NCI-H82 treated with DMSO at 0.1 percent for 48 hours (cell line): ENCODE data around the gene ZDHHC13.

Source experiments
- DNase-seq: peaks from one replicate; lab custom pipeline; 2025; ENCODE audit not compliant: unreplicated experiment; lab: John Stamatoyannopoulos, UW

The ZDHHC13 gene

GRCh38 chr11:19200410-19201201, 83.6 kb downstream of the ZDHHC13 start:
- no peak for DNase-seq

- no peak for DNase-seq
These were observed 85.0 kb downstream of the ZDHHC13 start, which contains the start of gene CSRP3 for GRCh38 chr11:19201737-19202605. Gene CSRP3, minus strand, starts transcription at chr11:19201983. Its CDS starts 9,535 bp downstream, at chr11:19192448.

GRCh38 chr11:19204836-19205235, 87.9 kb downstream of the ZDHHC13 start:
- no peak for DNase-seq

- no peak for DNase-seq
These were observed 91.2 kb downstream of the ZDHHC13 start for GRCh38 chr11:19208181-19208580.

- no peak for DNase-seq
These were observed 92.1 kb downstream of the ZDHHC13 start for GRCh38 chr11:19208959-19209546.

- no peak for DNase-seq
These were observed 92.8 kb downstream of the ZDHHC13 start for GRCh38 chr11:19209617-19210370.

- DNase-seq = no peak
These were observed 99.1 kb downstream of the ZDHHC13 start for GRCh38 chr11:19216021-19216420.

- DNase-seq = no peak
These were observed 99.9 kb downstream of the ZDHHC13 start for GRCh38 chr11:19216709-19217374.

GRCh38 chr11:19218216-19218615, 101.2 kb downstream of the ZDHHC13 start:
- no peak for DNase-seq

GRCh38 chr11:19218786-19219460, 102.0 kb downstream of the ZDHHC13 start:
- DNase-seq = no peak

- no peak for DNase-seq
These were observed 104.1 kb downstream of the ZDHHC13 start for GRCh38 chr11:19220903-19221724.

GRCh38 chr11:19225123-19225522, 108.2 kb downstream of the ZDHHC13 start:
- DNase-seq = no peak

GRCh38 chr11:19225581-19225980, 108.6 kb downstream of the ZDHHC13 start:
- no peak for DNase-seq
